ENCODE measurements around the gene FAM168A.

- TF ChIP-seq YY1 (IDR thresholded peaks at IDR 0.05; ENCODE audit: insufficient read depth, insufficient read length), result no peak
- TF ChIP-seq ZNF274 (IDR thresholded peaks at IDR 0.05; ENCODE audit: low read depth, low read length), result no peak
- no peak for TF ChIP-seq SUZ12 (IDR thresholded peaks at IDR 0.05; ENCODE audit: extremely low read depth, insufficient read depth, insufficient read length)
Observed at GRCh38 chr11:73413256-73413655, 184.7 kb downstream of the FAM168A start.
